Activated naive CD8-positive, alpha-beta T cell (primary cell): Measurements from ENCODE around the gene POLR2L.
A peak's percentile ranks its signal among the peaks of the same experiment; 100 is the strongest.

Experiments used
- H3K27ac Mint-ChIP-seq: one replicate; pipeline ENCODE4 v1.8.0; 2021; ENCODE audit warnings: mixed read lengths
- H3K27me3 Mint-ChIP-seq: one replicate; pipeline ENCODE4 v1.8.0; 2021; ENCODE audit warnings: mixed read lengths
- H3K36me3 Mint-ChIP-seq: one replicate; pipeline ENCODE4 v1.8.0; 2021; ENCODE audit warnings: mixed read lengths
- H3K4me1 Mint-ChIP-seq: one replicate; pipeline ENCODE4 v1.8.0; 2021; ENCODE audit warnings: low read depth, mixed read lengths
- H3K4me3 Mint-ChIP-seq: one replicate; pipeline ENCODE4 v1.8.0; 2021; ENCODE audit warnings: mild to moderate bottlenecking, mixed read lengths
- H3K9me3 Mint-ChIP-seq: one replicate; pipeline ENCODE4 v1.8.0; 2021; ENCODE audit warnings: low read depth, mixed read lengths

The POLR2L gene

GRCh38 chr11:823441-824291 is 18.7 kb downstream of the POLR2L start:
- H3K27me3 Mint-ChIP-seq = peaks cover 2% of the 10 kb centered on the region
- no peaks in the 10 kb centered on the region for H3K36me3 Mint-ChIP-seq
- no peaks in the 10 kb centered on the region for H3K9me3 Mint-ChIP-seq
- H3K4me1 Mint-ChIP-seq = peaks cover 19% of the 10 kb centered on the region
- H3K27ac Mint-ChIP-seq = no peak overlapping the region
- H3K4me3 Mint-ChIP-seq = no peak overlapping the region

- Mint-ChIP-seq H3K36me3 (no peaks in the 10 kb centered on the region), H3K4me1 (peaks cover 14% of the 10 kb centered on the region), H3K9me3 (no peaks in the 10 kb centered on the region), H3K27ac (no peak overlapping the region), H3K4me3 (peak overlapping the region; percentile 30), H3K27me3 (no peaks in the 10 kb centered on the region)
Measured at GRCh38 chr11:821512-822371, 20.6 kb downstream of the POLR2L start.

- Mint-ChIP-seq H3K36me3 (no peaks in the 10 kb centered on the region), H3K4me1 (peaks cover 10% of the 10 kb centered on the region), H3K27ac (no peak overlapping the region), H3K9me3 (no peaks in the 10 kb centered on the region), H3K4me3 (peak overlapping the region; percentile 83), H3K27me3 (no peaks in the 10 kb centered on the region)
Measured at GRCh38 chr11:820655-821511, 21.4 kb downstream of the POLR2L start.

- Mint-ChIP-seq H3K27me3 (no peaks in the 10 kb centered on the region), H3K9me3 (no peaks in the 10 kb centered on the region), H3K36me3 (no peaks in the 10 kb centered on the region), H3K4me1 (peaks cover 10% of the 10 kb centered on the region), H3K4me3 (peak overlapping the region; percentile 83), H3K27ac (peak overlapping the region; percentile 76)
Measured at GRCh38 chr11:819943-820649, 22.2 kb downstream of the POLR2L start.

GRCh38 chr11:819129-819931 is 23.0 kb downstream of the POLR2L start:
- no peaks in the 10 kb centered on the region for H3K36me3 Mint-ChIP-seq
- H3K9me3 Mint-ChIP-seq = no peaks in the 10 kb centered on the region
- peaks cover 10% of the 10 kb centered on the region for H3K4me1 Mint-ChIP-seq
- H3K27me3 Mint-ChIP-seq = no peaks in the 10 kb centered on the region
- H3K4me3 Mint-ChIP-seq = peak overlapping the region; percentile 49
- no peak overlapping the region for H3K27ac Mint-ChIP-seq

- peaks cover 10% of the 10 kb centered on the region for H3K4me1 Mint-ChIP-seq
- no peaks in the 10 kb centered on the region for H3K36me3 Mint-ChIP-seq
- no peaks in the 10 kb centered on the region for H3K9me3 Mint-ChIP-seq
- H3K27ac Mint-ChIP-seq = no peak within 1 kb of the TSS
- no peaks in the 10 kb centered on the region for H3K27me3 Mint-ChIP-seq
- peak within 1 kb of the TSS; percentile 76 for H3K4me3 Mint-ChIP-seq
Measured at GRCh38 chr11:818396-819128, 23.8 kb downstream of the POLR2L start, which contains the start of gene PNPLA2. Gene PNPLA2 (plus strand): TSS chr11:818914. CDS start chr11:819719, 805 bp downstream.

GRCh38 chr11:816433-816779 is 25.9 kb downstream of the POLR2L start:
- Mint-ChIP-seq H3K36me3 (no peaks in the 10 kb centered on the region), H3K27ac (no peak overlapping the region), H3K4me3 (no peak overlapping the region), H3K9me3 (no peaks in the 10 kb centered on the region), H3K27me3 (no peaks in the 10 kb centered on the region), H3K4me1 (peaks cover 22% of the 10 kb centered on the region)

GRCh38 chr11:815675-816432 is 26.5 kb downstream of the POLR2L start:
- Mint-ChIP-seq H3K36me3 (peaks cover 5% of the 10 kb centered on the region), H3K27ac (no peak overlapping the region), H3K4me1 (peaks cover 23% of the 10 kb centered on the region), H3K27me3 (no peaks in the 10 kb centered on the region), H3K4me3 (no peak overlapping the region), H3K9me3 (no peaks in the 10 kb centered on the region)

- peak overlapping the region; percentile 11 for H3K27ac Mint-ChIP-seq
- no peaks in the 10 kb centered on the region for H3K27me3 Mint-ChIP-seq
- peaks cover 5% of the 10 kb centered on the region for H3K36me3 Mint-ChIP-seq
- H3K4me3 Mint-ChIP-seq = peak overlapping the region; percentile 46
- peaks cover 24% of the 10 kb centered on the region for H3K4me1 Mint-ChIP-seq
- no peaks in the 10 kb centered on the region for H3K9me3 Mint-ChIP-seq
Measured at GRCh38 chr11:813456-814096, 28.8 kb downstream of the POLR2L start.

GRCh38 chr11:813072-813455 is 29.3 kb downstream of the POLR2L start:
- Mint-ChIP-seq H3K27ac (peak overlapping the region; percentile 93), H3K36me3 (peaks cover 5% of the 10 kb centered on the region), H3K27me3 (no peaks in the 10 kb centered on the region), H3K4me3 (peak overlapping the region; percentile 91), H3K4me1 (peaks cover 27% of the 10 kb centered on the region), H3K9me3 (no peaks in the 10 kb centered on the region)

- no peaks in the 10 kb centered on the region for H3K27me3 Mint-ChIP-seq
- peak overlapping the region; percentile 93 for H3K27ac Mint-ChIP-seq
- peak overlapping the region; percentile 91 for H3K4me3 Mint-ChIP-seq
- H3K9me3 Mint-ChIP-seq = no peaks in the 10 kb centered on the region
- H3K36me3 Mint-ChIP-seq = peaks cover 5% of the 10 kb centered on the region
- peaks cover 31% of the 10 kb centered on the region for H3K4me1 Mint-ChIP-seq
Measured at GRCh38 chr11:812390-812789, 29.9 kb downstream of the POLR2L start.
